HG03378 (cell line): ENCODE data around the gene TSPAN5.
"Not testable (repeated sequence)": the region's sequence is repeated elsewhere in the genome, so short reads cannot be mapped to it uniquely, and the experiment has no call there.

ENCODE experiments used
- ATAC-seq: cut with Tn5 transposase; IDR thresholded peaks from one replicate; pipeline ENCODE4 v1.9.1; 2021; ENCODE audit warnings: mild to moderate bottlenecking, moderate library complexity; ENCODE audit not compliant: unreplicated experiment

The TSPAN5 gene

GRCh38 chr4:98469771-98470170 lies 188.6 kb downstream of the TSPAN5 start:
- ATAC-seq, result no peak

- no peak for ATAC-seq
Measured at GRCh38 chr4:98468709-98469108, 189.7 kb downstream of the TSPAN5 start.

- ATAC-seq, result peak; percentile 97
Measured at GRCh38 chr4:98467627-98468072, 190.8 kb downstream of the TSPAN5 start.

GRCh38 chr4:98466868-98467599 lies 191.4 kb downstream of the TSPAN5 start:
- ATAC-seq, result no peak

- ATAC-seq, result no peak
Measured at GRCh38 chr4:98462487-98462886, 195.9 kb downstream of the TSPAN5 start.

- ATAC-seq, result not testable (repeated sequence)
Measured at GRCh38 chr4:98461121-98461865, 197.1 kb downstream of the TSPAN5 start.

GRCh38 chr4:98457422-98457821 lies 201.0 kb downstream of the TSPAN5 start:
- not testable (repeated sequence) for ATAC-seq

- no peak for ATAC-seq
Measured at GRCh38 chr4:98452091-98452490, 206.3 kb downstream of the TSPAN5 start.

GRCh38 chr4:98448908-98449307 lies 209.5 kb downstream of the TSPAN5 start:
- peak; percentile 30 for ATAC-seq

- ATAC-seq, result peak; percentile 19
Measured at GRCh38 chr4:98447648-98448047, 210.8 kb downstream of the TSPAN5 start.

GRCh38 chr4:98446499-98447375 lies 211.7 kb downstream of the TSPAN5 start:
- peak; percentile 73 for ATAC-seq

- no peak for ATAC-seq
Measured at GRCh38 chr4:98444371-98444770, 214.0 kb downstream of the TSPAN5 start.

GRCh38 chr4:98434816-98435215 lies 223.6 kb downstream of the TSPAN5 start:
- no peak for ATAC-seq

- ATAC-seq, result no peak
Measured at GRCh38 chr4:98433691-98434090, 224.7 kb downstream of the TSPAN5 start.

GRCh38 chr4:98430708-98431403 lies 227.6 kb downstream of the TSPAN5 start:
- ATAC-seq, result no peak

- ATAC-seq, result no peak
Measured at GRCh38 chr4:98423009-98423408, 235.4 kb downstream of the TSPAN5 start.

- no peak for ATAC-seq
Measured at GRCh38 chr4:98421111-98421510, 237.3 kb downstream of the TSPAN5 start.
